Epithelial cell of proximal tubule (primary cell): ENCODE results near the gene EDRF1. TPM values are rescaled to one million over a fixed set of nuclear protein-coding genes. Genes with fewer than 3 reads are reported as not detected.
"Not testable (repeated sequence)": the region's sequence is repeated elsewhere in the genome, so short reads cannot be mapped to it uniquely, and the experiment has no call there.

Experiments used
- DNase-seq: peaks from one replicate; pipeline ENCODE4 v3.0.0-alpha.2; 2011; ENCODE audit warnings: low read depth
- H3K4me3 ChIP-seq: 2 replicates; pipeline ENCODE4 v1.5.1; 2011; ENCODE audit warnings: low read depth, mild to moderate bottlenecking, low read length
- total RNA-seq: library from RNA; depleted of rRNA; stranded (reverse); fragments of >200 nt; gene quantifications from 2 replicates; pipeline ENCODE4 v1.2.3, GENCODE V29; 2015
- TF ChIP-seq, protein P1 (sequence below): conservative IDR thresholded peaks from 2 replicates; pipeline ENCODE4 v1.5.1; 2012; ENCODE audit warnings: low read depth, mild to moderate bottlenecking, low read length

EDRF1 gene
- total RNA-seq, 1 donor from 2014 or later = 14.5 TPM

DNA sequence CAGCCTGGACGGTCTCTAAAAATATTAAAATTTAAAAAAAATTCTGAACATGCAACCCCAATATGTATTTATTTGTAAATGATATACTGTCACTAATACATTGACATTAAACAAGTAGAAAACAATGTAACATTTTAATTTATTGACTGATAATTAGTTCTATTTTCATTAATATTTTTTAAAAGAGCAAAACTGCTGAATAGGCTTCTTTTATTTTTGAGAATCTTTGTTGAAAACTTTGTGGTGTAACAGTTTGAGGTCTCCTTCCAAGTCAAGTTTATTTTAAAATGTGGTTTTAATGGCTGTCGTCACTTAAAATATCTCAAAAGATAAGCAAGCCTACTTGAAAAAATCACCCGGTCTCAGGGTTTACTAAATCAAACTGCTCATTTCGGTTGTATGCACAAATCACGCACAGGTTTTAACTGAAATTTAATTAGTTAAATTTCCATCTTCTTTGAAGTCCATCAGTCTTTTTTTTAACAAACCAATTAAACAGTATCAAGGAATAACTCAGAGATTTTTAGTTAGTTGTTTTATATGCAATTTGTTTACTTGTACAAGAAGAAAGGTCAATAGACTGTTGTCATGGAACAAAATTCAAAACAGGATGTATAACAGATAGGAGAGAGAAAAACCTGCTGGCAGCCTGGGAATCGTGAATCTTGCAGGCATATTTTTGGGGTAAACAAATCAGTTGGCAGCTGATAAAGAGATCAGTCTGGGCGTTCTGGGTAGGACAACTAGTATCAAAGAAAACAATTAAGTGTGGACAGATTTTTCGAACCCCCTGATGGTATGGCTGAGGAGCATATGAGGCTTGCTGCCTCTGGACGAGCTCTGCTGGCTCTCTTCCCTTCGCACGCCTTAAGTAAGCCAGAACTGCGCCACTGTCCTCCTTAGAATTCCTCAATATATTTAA, 9.7 kb upstream of the EDRF1 start:
- no peak for DNase-seq
- H3K4me3 ChIP-seq = no peak overlapping the region
- TF ChIP-seq, protein P1, sequence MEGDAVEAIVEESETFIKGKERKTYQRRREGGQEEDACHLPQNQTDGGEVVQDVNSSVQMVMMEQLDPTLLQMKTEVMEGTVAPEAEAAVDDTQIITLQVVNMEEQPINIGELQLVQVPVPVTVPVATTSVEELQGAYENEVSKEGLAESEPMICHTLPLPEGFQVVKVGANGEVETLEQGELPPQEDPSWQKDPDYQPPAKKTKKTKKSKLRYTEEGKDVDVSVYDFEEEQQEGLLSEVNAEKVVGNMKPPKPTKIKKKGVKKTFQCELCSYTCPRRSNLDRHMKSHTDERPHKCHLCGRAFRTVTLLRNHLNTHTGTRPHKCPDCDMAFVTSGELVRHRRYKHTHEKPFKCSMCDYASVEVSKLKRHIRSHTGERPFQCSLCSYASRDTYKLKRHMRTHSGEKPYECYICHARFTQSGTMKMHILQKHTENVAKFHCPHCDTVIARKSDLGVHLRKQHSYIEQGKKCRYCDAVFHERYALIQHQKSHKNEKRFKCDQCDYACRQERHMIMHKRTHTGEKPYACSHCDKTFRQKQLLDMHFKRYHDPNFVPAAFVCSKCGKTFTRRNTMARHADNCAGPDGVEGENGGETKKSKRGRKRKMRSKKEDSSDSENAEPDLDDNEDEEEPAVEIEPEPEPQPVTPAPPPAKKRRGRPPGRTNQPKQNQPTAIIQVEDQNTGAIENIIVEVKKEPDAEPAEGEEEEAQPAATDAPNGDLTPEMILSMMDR = no peak

DNA sequence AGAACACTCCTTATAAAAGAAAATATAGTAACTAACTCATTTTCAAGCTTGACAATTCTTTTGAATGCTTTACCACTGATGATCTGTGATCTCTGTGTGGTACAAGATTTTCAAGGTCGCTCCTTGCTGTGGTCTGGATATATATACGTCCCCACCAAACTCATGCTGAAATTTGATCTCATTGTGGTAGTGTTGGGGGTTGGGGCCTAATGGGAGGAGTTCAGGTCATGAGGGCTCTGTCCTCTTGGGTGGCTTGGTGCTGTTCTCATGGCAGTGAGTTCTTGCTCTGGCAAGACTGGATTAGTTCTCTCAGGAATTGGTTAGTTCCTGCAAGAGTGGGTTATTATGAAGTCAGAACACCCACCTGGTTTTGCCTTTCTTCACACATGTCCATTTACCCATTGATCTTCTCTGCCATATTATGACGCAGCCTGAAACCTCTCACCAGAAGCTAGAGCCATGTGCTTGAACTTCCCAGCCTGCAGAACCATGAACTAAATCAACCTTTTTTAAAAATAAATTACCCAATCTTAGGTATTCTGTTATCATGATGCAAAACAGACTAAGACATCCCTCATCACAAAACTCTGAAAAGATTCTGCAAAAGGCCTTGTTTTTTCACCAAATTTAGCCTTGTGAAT, 8.3 kb upstream of the EDRF1 start:
- no peak overlapping the region for H3K4me3 ChIP-seq
- TF ChIP-seq, protein P1 = no peak
- no peak for DNase-seq

DNA sequence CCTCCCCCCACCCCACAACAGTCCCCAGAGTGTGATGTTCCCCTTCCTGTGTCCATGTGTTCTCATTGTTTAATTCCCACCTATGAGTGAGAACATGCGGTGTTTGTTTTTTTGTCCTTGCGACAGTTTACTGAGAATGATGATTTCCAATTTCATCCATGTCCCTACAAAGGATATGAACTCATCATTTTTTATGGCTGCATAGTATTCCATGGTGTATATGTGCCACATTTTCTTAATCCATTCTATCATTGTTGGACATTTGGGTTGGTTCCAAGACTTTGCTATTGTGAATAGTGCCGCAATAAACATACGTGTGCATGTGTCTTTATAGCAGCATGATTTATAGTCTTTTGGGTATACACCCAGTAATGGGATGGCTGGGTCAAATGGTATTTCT, 4.8 kb upstream of the EDRF1 start:
- H3K4me3 ChIP-seq, DNase-seq: not testable (repeated sequence)

DNA sequence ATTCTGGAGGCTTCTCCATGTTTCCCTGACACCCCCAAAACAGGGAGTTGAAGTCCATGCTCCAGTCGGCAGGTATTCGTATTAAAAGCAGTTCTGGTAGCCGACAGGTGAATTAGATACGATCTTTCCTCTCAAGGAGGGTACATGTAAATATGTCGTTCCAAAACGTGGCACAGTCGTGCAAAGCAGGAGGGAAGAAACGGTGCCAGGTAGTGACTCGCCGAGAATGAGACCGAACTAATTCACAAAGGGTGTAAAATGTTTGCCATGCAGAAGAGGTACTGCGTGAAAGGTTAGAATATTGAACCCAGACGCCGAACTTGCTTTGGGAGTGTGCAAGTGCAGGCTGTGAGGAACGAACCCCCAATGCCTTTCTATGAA, 483 bp downstream of the EDRF1 start:
- DNase-seq = no peak
- H3K4me3 ChIP-seq = peak overlapping the region; percentile 95
- TF ChIP-seq, protein P1 = no peak

DNA sequence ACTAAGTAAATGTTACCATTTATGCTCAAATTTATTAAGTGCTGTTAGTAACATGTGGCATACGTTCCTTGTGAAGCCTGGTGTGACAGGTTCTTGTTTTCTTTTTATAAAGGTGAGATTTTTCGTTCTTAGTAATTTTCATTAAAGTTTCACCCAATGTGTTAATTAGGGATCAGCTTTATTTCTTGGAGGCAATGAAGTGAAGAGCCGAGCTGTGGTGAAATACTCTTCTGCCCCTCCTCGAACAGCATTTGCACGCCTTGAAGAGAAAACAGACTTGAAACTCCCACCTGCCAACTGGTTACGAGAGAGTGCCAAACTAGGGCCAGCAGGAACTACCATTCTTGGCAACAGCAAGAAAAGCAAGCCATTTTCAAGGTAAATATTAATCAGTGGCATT, 1.5 kb downstream of the EDRF1 start:
- no peak overlapping the region for H3K4me3 ChIP-seq
- TF ChIP-seq, protein P1 = no peak
- no peak for DNase-seq

DNA sequence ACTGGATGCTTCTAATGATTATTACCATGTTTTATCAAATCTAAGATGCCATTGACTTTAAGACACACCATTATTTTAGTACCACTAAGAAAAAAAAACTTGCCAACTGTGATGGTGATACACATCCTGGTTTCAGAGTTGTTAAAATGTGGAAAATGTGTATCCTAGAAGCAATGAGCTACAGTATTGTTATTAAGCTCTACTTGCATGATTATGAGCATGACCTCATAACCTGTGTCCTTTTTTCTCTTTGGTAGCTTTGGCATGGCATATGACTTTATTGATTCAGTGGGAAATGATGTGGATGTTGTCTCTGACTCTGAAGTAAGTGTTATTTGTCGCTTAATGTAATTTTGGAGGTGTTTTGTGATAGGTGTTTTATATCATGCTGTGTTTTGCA, 3.3 kb downstream of the EDRF1 start:
- DNase-seq = no peak
- no peak overlapping the region for H3K4me3 ChIP-seq
- TF ChIP-seq, protein P1 = no peak

DNA sequence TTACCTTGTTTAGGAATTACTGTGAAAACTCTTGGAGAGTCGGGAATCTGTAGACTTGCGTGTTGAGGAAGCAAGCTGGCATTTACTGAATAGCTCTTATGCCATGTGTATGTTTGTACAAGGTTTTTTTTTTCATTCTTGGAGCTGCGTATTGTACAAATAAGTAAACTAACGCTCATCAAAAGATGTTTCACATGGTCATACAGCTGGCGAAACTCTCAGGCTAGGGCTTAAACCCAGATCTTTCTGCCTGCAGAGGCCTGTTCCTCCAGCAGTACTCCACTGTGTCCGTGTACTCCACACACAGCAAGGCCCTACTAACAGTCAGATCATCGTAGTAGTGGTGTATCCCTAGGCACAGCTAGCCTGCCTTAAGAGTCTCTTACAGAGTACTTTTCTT, 7.4 kb downstream of the EDRF1 start:
- H3K4me3 ChIP-seq = no peak overlapping the region
- TF ChIP-seq, protein P1 = no peak
- DNase-seq = no peak
